Neutrophil (primary cell): ENCODE measurements around the gene ARRDC1.

Source experiments
- H3K27ac ChIP-seq: fragments of 200-600 bp; sonication (generic); 2 replicates; pipeline ENCODE4 v1.5.1; 2016; ENCODE audit warnings: mild to moderate bottlenecking, moderate library complexity
- H3K27me3 ChIP-seq: fragments of 200-600 bp; sonication (generic); 2 replicates; pipeline ENCODE4 v1.6.0; 2016; ENCODE audit warnings: mild to moderate bottlenecking
- H3K36me3 ChIP-seq: fragments of 200-600 bp; sonication (generic); 2 replicates; pipeline ENCODE4 v1.5.1; 2017
- H3K4me1 ChIP-seq, 2 experiments: fragments of 200-600 bp in 1 of 2; sonication (generic) in 1 of 2; 1 replicate in 1 of 2; 2 replicates in 1 of 2; pipeline versions ENCODE4 v1.5.1 to v1.6.1; 2013 to 2016; ENCODE audit warnings: low read depth in 1 of 2, low read length in 1 of 2, mild to moderate bottlenecking in 1 of 2, moderate library complexity in 1 of 2; ENCODE audit not compliant: control insufficient read depth in 1 of 2, insufficient read depth in 1 of 2
- H3K4me3 ChIP-seq, 2 experiments: fragments of 200-600 bp in 1 of 2; sonication (generic) in 1 of 2; 1 replicate in 1 of 2; 2 replicates in 1 of 2; pipeline ENCODE4 v1.5.1; 2013 to 2016; ENCODE audit warnings: low read depth in 1 of 2, low read length in 1 of 2, mild to moderate bottlenecking in 1 of 2, moderate library complexity in 1 of 2
- H3K9me3 ChIP-seq: fragments of 200-600 bp; sonication (generic); 2 replicates; pipeline ENCODE4 v1.5.1; 2016
- CTCF ChIP-seq: fragments of 200-600 bp; sonication (generic); IDR thresholded peaks from 2 replicates; pipeline ENCODE4 v1.5.1; 2016; ENCODE audit warnings: antibody characterized with exemption

Gene ARRDC1

GRCh38 chr9:137612741-137613142 is 7.3 kb downstream of the ARRDC1 start:
- H3K4me3 ChIP-seq: no peak overlapping the region
- H3K27me3 ChIP-seq: no peaks in the 10 kb centered on the region
- H3K27ac ChIP-seq: peak overlapping the region; percentile 58
- peaks cover 42 to 46% of the 10 kb centered on the region in 2 experiments for H3K4me1 ChIP-seq
- H3K36me3 ChIP-seq: peaks cover 52% of the 10 kb centered on the region
- no peaks in the 10 kb centered on the region for H3K9me3 ChIP-seq
- no peak for TF ChIP-seq CTCF

- Histone ChIP-seq H3K4me3 (no peak overlapping the region), H3K27me3 (no peaks in the 10 kb centered on the region), H3K36me3 (peaks cover 52% of the 10 kb centered on the region), H3K27ac (peak overlapping the region; percentile 58), H3K4me1 (peaks cover 42 to 46% of the 10 kb centered on the region in 2 experiments), H3K9me3 (no peaks in the 10 kb centered on the region)
- no peak for TF ChIP-seq CTCF
Measured at GRCh38 chr9:137613259-137613658, 7.8 kb downstream of the ARRDC1 start.

DNA sequence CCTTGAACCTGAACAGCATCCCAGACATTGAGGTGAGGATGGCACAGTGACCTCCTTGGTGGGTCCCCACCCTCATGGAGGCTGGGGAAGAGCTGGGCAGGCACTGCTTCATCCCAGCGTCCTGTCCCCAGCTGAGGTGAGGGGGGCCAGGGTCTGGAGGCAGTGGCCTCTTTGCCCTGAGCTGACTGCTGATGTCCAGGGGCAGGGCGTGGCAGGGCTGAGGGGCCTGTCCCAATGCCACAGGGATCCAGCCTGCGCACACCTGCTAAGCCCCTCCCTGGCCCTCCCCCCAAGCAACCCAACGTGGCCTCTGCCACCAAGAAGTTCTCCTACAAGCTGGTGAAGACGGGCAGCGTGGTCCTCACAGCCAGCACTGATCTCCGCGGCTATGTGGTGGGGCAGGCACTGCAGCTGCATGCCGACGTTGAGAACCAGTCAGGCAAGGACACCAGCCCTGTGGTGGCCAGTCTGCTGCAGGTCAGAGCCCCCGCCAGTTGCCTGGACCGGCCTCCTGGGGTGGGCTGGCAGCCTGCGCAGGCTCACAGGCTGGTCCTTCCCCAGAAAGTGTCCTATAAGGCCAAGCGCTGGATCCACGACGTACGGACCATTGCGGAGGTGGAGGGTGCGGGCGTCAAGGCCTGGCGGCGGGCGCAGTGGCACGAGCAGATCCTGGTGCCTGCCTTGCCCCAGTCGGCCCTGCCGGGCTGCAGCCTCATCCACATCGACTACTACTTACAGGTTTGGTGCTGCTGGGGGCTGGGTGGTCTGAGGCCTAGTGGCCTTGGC is 8.4 kb downstream of the ARRDC1 start:
- peaks cover 52% of the 10 kb centered on the region for H3K36me3 ChIP-seq
- no peak overlapping the region for H3K27ac ChIP-seq
- TF ChIP-seq CTCF: no peak
- no peaks in the 10 kb centered on the region for H3K27me3 ChIP-seq
- no peak overlapping the region for H3K4me3 ChIP-seq
- peaks cover 37 to 41% of the 10 kb centered on the region in 2 experiments for H3K4me1 ChIP-seq
- H3K9me3 ChIP-seq: no peaks in the 10 kb centered on the region

DNA sequence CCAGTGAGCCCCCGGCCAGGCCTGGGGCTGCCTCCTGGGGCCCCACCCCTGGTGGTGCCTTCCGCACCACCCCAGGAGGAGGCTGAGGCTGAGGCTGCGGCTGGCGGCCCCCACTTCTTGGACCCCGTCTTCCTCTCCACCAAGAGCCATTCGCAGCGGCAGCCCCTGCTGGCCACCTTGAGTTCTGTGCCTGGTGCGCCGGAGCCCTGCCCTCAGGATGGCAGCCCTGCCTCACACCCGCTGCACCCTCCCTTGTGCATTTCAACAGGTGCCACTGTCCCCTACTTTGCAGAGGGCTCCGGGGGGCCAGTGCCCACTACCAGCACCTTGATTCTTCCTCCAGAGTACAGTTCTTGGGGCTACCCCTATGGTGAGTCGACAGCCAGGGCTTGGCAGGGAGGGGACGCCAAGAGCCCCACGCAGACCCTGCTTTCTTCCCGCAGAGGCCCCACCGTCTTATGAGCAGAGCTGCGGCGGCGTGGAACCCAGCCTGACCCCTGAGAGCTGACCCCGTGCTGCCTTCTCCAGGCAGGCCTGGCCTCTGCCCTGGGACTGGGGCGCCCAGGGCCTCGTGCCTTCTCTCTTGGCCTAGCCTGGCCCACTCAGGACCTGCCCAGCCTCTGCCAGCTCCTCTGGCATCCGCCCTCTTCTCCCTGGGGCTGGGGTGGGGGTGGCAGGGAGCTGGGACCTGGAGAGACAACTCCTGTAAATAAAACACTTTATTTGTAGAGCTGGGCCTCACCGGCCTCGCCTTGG is 9.3 kb downstream of the ARRDC1 start:
- TF ChIP-seq CTCF: no peak
- H3K4me1 ChIP-seq: peaks cover 34 to 37% of the 10 kb centered on the region in 2 experiments
- peak overlapping the region; percentile 8 for H3K27ac ChIP-seq
- no peak overlapping the region for H3K4me3 ChIP-seq
- H3K9me3 ChIP-seq: no peaks in the 10 kb centered on the region
- no peaks in the 10 kb centered on the region for H3K27me3 ChIP-seq
- peaks cover 49% of the 10 kb centered on the region for H3K36me3 ChIP-seq

DNA sequence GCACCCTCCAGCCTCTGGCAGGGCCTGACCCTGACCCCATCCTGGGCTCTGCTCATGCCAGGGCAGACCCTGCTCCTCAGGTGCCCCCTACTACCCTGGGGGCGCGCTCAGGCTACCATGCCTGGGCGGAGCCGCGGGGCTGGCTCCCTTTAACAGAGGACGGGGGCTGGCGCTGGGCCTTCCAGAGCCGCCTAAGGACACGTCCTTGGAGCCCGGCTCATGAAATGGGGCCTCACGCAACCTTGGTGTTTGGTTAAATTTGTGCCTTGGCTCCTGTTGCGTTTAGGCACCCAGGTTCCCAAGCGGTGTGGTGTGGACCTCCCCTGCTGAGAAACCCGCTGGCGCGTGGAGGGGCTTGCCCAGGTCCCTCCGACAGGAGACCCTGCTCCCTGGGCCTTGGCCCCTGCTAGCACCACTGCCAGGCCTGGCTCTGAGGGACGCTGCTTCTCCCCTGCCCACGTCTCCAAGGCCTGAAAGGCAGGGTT is 9.9 kb downstream of the ARRDC1 start:
- Histone ChIP-seq H3K36me3 (peaks cover 46% of the 10 kb centered on the region), H3K27ac (peak overlapping the region; percentile 9), H3K4me3 (no peak overlapping the region)

More for the DNA sequence above, 9.9 kb downstream of the ARRDC1 start:
- Histone ChIP-seq H3K4me1 (peaks cover 39 to 40% of the 10 kb centered on the region in 2 experiments), H3K9me3 (no peaks in the 10 kb centered on the region), H3K27me3 (no peaks in the 10 kb centered on the region)
- no peak for TF ChIP-seq CTCF
